ENCODE results near the gene C3orf20.

DNA sequence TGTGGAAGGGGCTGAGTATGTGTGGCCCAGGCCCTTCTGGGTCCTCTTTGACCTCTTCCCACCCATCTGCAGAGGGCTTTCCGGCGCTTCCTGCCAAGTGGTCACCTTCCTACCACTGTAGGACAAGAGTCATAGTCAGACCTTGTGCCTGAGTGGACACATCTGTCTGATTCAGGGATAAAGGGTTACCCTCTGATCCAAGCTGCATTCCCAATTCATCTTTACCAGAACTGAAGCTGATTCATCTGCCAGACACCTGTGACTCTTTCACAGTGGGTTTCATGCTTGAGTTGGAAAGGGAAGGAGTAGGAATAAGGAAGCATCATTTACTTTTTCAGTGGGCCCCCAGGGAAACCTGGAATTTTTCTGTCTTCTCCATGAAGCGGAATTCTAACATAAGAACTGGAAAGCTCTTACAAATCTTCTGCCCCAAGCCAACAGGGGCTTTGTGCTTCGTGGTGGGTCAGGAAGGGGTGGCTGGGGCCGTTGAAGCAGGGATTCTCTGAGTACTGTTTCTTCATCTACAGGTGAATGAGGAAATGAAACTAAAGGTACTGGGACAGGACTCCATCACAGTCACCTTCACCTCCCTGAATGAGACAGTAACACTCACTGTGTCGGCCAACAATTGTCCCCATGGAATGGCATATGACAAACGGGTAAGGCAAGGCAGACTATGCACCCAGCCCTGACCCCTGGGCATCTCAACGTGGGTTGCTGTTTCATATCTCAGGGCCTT, 46.4 kb downstream of the C3orf20 start:
- TF ChIP-seq, protein P1, sequence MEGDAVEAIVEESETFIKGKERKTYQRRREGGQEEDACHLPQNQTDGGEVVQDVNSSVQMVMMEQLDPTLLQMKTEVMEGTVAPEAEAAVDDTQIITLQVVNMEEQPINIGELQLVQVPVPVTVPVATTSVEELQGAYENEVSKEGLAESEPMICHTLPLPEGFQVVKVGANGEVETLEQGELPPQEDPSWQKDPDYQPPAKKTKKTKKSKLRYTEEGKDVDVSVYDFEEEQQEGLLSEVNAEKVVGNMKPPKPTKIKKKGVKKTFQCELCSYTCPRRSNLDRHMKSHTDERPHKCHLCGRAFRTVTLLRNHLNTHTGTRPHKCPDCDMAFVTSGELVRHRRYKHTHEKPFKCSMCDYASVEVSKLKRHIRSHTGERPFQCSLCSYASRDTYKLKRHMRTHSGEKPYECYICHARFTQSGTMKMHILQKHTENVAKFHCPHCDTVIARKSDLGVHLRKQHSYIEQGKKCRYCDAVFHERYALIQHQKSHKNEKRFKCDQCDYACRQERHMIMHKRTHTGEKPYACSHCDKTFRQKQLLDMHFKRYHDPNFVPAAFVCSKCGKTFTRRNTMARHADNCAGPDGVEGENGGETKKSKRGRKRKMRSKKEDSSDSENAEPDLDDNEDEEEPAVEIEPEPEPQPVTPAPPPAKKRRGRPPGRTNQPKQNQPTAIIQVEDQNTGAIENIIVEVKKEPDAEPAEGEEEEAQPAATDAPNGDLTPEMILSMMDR (conservative IDR thresholded peaks at IDR 0.05): no peak
- TF ChIP-seq ZFX (IDR thresholded peaks at IDR 0.05): no peak
